ENCODE results near the gene DNAH12. TPM values are rescaled to one million over a fixed set of nuclear protein-coding genes. Genes with fewer than 3 reads are reported as not detected.

Gene DNAH12
- total RNA-seq, 2 experiments from 2014 or later = not detected

- Mint-ChIP-seq H3K36me3 (ENCODE audit: low read depth) (no peaks in the 10 kb centered on the region), H3K4me3 (no peak overlapping the region), H3K9me3 (ENCODE audit: low read depth) (no peaks in the 10 kb centered on the region), H3K27me3 (peaks cover 15% of the 10 kb centered on the region), H3K27ac (no peak overlapping the region), H3K4me1 (no peaks in the 10 kb centered on the region)
- intact Hi-C loops (cut with DNase I, micrococcal nuclease) = no loop called here
- ChIA-PET POLR2A (no interaction called here), CTCF (no interaction called here)
- ATAC-seq (no peak), DNase-seq (no peak)
These were observed 251.1 kb downstream of the DNAH12 start for GRCh38 chr3:57292897-57293526.

DNA sequence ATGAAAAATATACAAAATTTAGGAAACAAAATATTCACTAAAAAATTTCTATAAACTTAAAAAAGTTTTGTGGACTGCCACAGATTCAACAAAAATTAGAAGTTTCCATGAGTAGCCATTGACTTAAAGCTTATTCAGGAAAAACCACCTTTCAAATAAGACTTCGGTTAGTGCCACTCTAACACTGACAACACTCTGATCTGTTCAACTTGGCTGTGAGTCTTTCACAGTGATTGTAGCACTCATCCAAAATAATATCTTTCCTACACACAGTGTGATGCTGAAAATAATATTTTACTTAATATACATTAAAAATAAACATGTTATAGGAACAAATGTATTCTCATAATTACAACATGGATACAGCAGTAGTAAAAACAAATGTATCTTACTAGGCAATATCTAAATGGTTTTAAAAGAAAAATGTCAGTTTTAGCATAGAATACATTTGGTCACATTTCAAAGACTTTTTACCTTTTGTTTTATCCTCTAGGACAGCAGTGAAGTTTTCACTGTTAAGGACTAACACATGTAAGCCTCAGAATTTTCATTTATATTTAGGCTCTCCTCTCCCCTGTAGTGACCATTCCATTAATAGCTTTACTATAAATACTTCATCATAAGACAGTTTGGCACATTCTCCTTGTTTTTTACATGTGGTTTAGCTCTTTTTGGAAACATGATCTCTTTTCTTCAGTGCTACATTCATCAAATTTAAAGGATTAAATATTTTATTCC, 251.8 kb downstream of the DNAH12 start, which contains the start of gene ASB14:
TSS of gene ASB14 (minus strand) at position 527 of the 738 bp plus-strand sequence. CDS start 652 bp downstream, outside the sequence.
- no peaks in the 10 kb centered on the region for H3K36me3 Mint-ChIP-seq (ENCODE audit: low read depth)
- no peak for DNase-seq
- no peaks in the 10 kb centered on the region for H3K4me1 Mint-ChIP-seq
- no peak within 1 kb of the TSS for H3K27ac Mint-ChIP-seq
- ChIA-PET POLR2A (no interaction called here), CTCF (no interaction called here)
- intact Hi-C loops (cut with DNase I, micrococcal nuclease) = no loop called here
- no peak within 1 kb of the TSS for H3K4me3 Mint-ChIP-seq
- peaks cover 14% of the 10 kb centered on the region for H3K27me3 Mint-ChIP-seq
- ATAC-seq = no peak
- H3K9me3 Mint-ChIP-seq (ENCODE audit: low read depth) = no peaks in the 10 kb centered on the region

GRCh38 chr3:57288403-57288802, 255.7 kb downstream of the DNAH12 start:
- DNase-seq = no peak
- POLR2A ChIA-PET = no interaction called here
- CTCF ChIA-PET = no interaction called here
- intact Hi-C loops (cut with DNase I, micrococcal nuclease) = no loop called here
- Mint-ChIP-seq H3K4me1 (no peaks in the 10 kb centered on the region), H3K27ac (no peak overlapping the region), H3K9me3 (ENCODE audit: low read depth) (peaks cover 2% of the 10 kb centered on the region), H3K36me3 (ENCODE audit: low read depth) (peaks cover 3% of the 10 kb centered on the region), H3K27me3 (peaks cover 15% of the 10 kb centered on the region), H3K4me3 (no peak overlapping the region)
- no peak for ATAC-seq

DNA sequence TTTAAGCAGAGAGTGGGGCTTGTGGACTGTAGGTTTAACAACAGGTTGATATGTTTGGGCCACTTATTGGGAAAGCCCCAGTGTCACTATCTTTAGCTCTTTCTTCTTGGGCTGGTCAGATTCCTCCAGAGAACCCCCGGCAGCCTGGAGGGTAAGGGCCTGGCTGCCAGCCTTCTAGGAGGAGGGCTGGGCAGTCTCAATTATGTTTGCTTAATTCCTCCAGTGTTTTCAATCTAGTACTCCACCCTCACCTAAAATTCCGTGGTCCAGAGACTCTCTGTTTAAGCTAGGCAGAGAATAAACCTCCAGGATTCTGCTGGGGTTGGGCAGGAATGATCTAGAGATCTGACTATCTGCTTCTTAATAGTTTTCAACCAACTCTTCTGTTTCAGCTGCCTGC, 256.9 kb downstream of the DNAH12 start:
- Mint-ChIP-seq H3K9me3 (ENCODE audit: low read depth) (peaks cover 2% of the 10 kb centered on the region), H3K27ac (no peak overlapping the region), H3K36me3 (ENCODE audit: low read depth) (peaks cover 3% of the 10 kb centered on the region), H3K4me1 (no peaks in the 10 kb centered on the region), H3K4me3 (no peak overlapping the region), H3K27me3 (peaks cover 13% of the 10 kb centered on the region)
- intact Hi-C loops (cut with DNase I, micrococcal nuclease) = no loop called here
- ATAC-seq (no peak), DNase-seq (no peak)
- CTCF ChIA-PET = interaction anchor here (0.7 kb wide), 1 partner anchor 880 kb away, joined by 3 read pairs; no protein-coding TSS in a partner anchor
- POLR2A ChIA-PET = interaction anchor here (0.6 kb wide), 1 partner anchor 13 kb away, joined by 3 read pairs; no protein-coding TSS in a partner anchor

GRCh38 chr3:57283334-57283733, 260.8 kb downstream of the DNAH12 start:
- Mint-ChIP-seq H3K27ac (no peak overlapping the region), H3K9me3 (ENCODE audit: low read depth) (peaks cover 11% of the 10 kb centered on the region), H3K36me3 (ENCODE audit: low read depth) (peaks cover 3% of the 10 kb centered on the region), H3K4me1 (no peaks in the 10 kb centered on the region), H3K27me3 (peaks cover 5% of the 10 kb centered on the region), H3K4me3 (no peak overlapping the region)
- ATAC-seq (no peak), DNase-seq (no peak)
- CTCF ChIA-PET = no interaction called here
- intact Hi-C loops (cut with DNase I, micrococcal nuclease) = no loop called here
- POLR2A ChIA-PET = no interaction called here

DNA sequence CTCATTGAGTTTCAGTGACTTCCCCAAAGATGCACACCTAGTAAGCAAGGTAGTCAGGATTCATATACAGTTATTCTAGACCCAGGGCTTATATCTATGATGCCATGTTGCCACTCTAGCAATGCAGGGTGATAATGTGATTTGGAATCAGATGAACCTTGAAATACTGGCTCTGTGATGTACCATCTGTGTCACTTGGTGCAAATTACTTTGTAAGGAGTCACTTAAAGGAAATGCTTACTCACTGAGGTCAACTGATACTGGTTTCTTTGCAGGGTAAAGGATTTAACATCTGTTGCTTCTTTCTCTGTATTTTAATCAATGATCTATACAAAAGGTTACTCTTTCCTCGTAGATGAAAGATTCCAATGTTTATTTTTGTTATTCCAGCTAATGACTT, 262.4 kb downstream of the DNAH12 start:
- no peak overlapping the region for H3K27ac Mint-ChIP-seq
- H3K4me1 Mint-ChIP-seq = no peaks in the 10 kb centered on the region
- CTCF ChIA-PET = no interaction called here
- no peak overlapping the region for H3K4me3 Mint-ChIP-seq
- intact Hi-C loops (cut with DNase I, micrococcal nuclease) = no loop called here
- DNase-seq (no peak), ATAC-seq (peak; percentile 75)
- H3K36me3 Mint-ChIP-seq (ENCODE audit: low read depth) = peaks cover 2% of the 10 kb centered on the region
- peaks cover 11% of the 10 kb centered on the region for H3K9me3 Mint-ChIP-seq (ENCODE audit: low read depth)
- H3K27me3 Mint-ChIP-seq = peaks cover 3% of the 10 kb centered on the region
- POLR2A ChIA-PET = interaction anchor here (0.8 kb wide), 1 partner anchor 103 kb away, joined by 3 read pairs; no protein-coding TSS in a partner anchor

- ATAC-seq (no peak), DNase-seq (no peak)
- no peaks in the 10 kb centered on the region for H3K36me3 Mint-ChIP-seq (ENCODE audit: low read depth)
- H3K4me1 Mint-ChIP-seq = no peaks in the 10 kb centered on the region
- H3K9me3 Mint-ChIP-seq (ENCODE audit: low read depth) = peaks cover 8% of the 10 kb centered on the region
- POLR2A ChIA-PET = no interaction called here
- intact Hi-C loops (cut with DNase I, micrococcal nuclease) = no loop called here
- CTCF ChIA-PET = no interaction called here
- no peak overlapping the region for H3K27ac Mint-ChIP-seq
- no peaks in the 10 kb centered on the region for H3K27me3 Mint-ChIP-seq
- H3K4me3 Mint-ChIP-seq = no peak overlapping the region
These were observed 264.5 kb downstream of the DNAH12 start for GRCh38 chr3:57279685-57280084.

- intact Hi-C loops (cut with DNase I, micrococcal nuclease) = no loop called here
- DNase-seq (no peak), ATAC-seq (no peak)
- Mint-ChIP-seq H3K36me3 (ENCODE audit: low read depth) (peaks cover 5% of the 10 kb centered on the region), H3K4me3 (no peak overlapping the region), H3K9me3 (ENCODE audit: low read depth) (peaks cover 8% of the 10 kb centered on the region), H3K27me3 (no peaks in the 10 kb centered on the region), H3K27ac (no peak overlapping the region), H3K4me1 (no peaks in the 10 kb centered on the region)
- POLR2A ChIA-PET = no interaction called here
- CTCF ChIA-PET = no interaction called here
These were observed 265.9 kb downstream of the DNAH12 start for GRCh38 chr3:57278237-57278636.

DNA sequence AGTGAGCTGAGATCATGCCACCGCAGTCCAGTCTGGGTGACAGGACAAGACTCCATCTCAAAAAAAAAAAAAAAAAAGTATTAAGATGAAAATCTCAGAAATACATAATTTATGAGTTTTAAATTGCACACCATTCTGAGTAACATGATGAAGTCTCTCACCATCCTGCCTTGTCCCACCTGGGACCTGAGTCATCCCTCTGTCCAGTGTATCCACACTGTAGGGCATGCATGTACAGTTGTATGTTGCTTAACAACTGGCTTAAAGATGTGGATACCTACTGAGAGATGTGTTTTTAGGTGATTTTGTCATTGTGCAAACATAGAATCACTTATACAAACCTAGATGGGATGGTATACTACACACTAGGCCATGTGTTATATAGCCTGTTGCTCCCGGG, 268.8 kb downstream of the DNAH12 start:
- H3K4me1 Mint-ChIP-seq = no peaks in the 10 kb centered on the region
- intact Hi-C loops (cut with DNase I, micrococcal nuclease) = no loop called here
- no peak for DNase-seq
- ATAC-seq = no peak
- H3K36me3 Mint-ChIP-seq (ENCODE audit: low read depth) = peaks cover 12% of the 10 kb centered on the region
- ChIA-PET POLR2A (no interaction called here), CTCF (no interaction called here)
- no peak overlapping the region for H3K27ac Mint-ChIP-seq
- H3K27me3 Mint-ChIP-seq = no peaks in the 10 kb centered on the region
- no peak overlapping the region for H3K4me3 Mint-ChIP-seq
- H3K9me3 Mint-ChIP-seq (ENCODE audit: low read depth) = peaks cover 5% of the 10 kb centered on the region

DNA sequence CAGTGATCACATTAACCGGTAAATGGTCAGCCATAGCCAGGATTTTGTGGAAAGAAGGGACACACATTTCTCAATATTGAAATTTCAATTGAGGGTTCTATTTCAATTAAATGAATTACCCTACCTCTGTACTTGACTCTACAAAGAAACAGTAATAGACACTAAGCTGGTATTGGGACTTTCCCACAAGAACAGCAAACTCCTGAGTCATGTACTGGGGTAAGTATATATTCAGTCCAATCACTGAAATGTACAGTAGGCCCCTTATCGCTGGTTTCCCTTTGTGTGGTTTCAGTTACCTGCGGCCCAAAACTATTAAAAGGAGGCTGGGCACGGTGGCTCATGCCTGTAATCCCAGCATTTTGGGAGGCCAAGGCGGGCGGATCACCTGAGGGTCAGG, 269.3 kb downstream of the DNAH12 start:
- Mint-ChIP-seq H3K27me3 (no peaks in the 10 kb centered on the region), H3K4me1 (no peaks in the 10 kb centered on the region), H3K4me3 (no peak overlapping the region), H3K36me3 (ENCODE audit: low read depth) (peaks cover 13% of the 10 kb centered on the region), H3K27ac (no peak overlapping the region), H3K9me3 (ENCODE audit: low read depth) (peaks cover 3% of the 10 kb centered on the region)
- ATAC-seq (peak; percentile 55), DNase-seq (no peak)
- ChIA-PET POLR2A (no interaction called here), CTCF (no interaction called here)
- intact Hi-C loops (cut with DNase I, micrococcal nuclease) = no loop called here

DNA sequence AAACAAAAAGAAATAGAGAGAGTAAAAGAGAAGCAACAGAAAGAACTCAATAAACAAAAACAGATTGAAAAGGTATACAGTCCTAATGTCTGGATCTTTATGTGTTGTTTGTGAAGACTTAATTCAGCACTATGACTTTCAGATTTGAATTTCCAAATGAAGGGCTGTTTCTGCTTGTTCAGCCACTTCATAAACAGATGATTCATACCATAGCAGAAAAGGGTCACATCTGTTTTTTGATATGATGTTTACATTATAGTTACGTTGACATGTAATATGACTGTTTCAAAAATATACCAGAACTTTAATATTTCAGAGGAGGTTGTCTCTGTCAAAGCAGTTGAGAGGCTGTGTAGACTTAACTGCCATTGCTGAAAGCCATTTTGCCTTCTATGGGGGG, 275.7 kb downstream of the DNAH12 start:
- no peak overlapping the region for H3K27ac Mint-ChIP-seq
- CTCF ChIA-PET = no interaction called here
- ATAC-seq (no peak), DNase-seq (no peak)
- no peaks in the 10 kb centered on the region for H3K27me3 Mint-ChIP-seq
- no peak overlapping the region for H3K4me3 Mint-ChIP-seq
- H3K4me1 Mint-ChIP-seq = no peaks in the 10 kb centered on the region
- POLR2A ChIA-PET = no interaction called here
- H3K36me3 Mint-ChIP-seq (ENCODE audit: low read depth) = peaks cover 57% of the 10 kb centered on the region
- intact Hi-C loops (cut with DNase I, micrococcal nuclease) = no loop called here
- peaks cover 1% of the 10 kb centered on the region for H3K9me3 Mint-ChIP-seq (ENCODE audit: low read depth)

- H3K27ac Mint-ChIP-seq = no peak overlapping the region
- ChIA-PET CTCF (interaction anchor here (0.8 kb wide), 1 partner anchor 161 kb away, joined by 3 read pairs; no protein-coding TSS in a partner anchor), POLR2A (no interaction called here)
- H3K27me3 Mint-ChIP-seq = no peaks in the 10 kb centered on the region
- intact Hi-C loops (cut with DNase I, micrococcal nuclease) = no loop called here
- no peak overlapping the region for H3K4me3 Mint-ChIP-seq
- no peaks in the 10 kb centered on the region for H3K4me1 Mint-ChIP-seq
- peaks cover 3% of the 10 kb centered on the region for H3K9me3 Mint-ChIP-seq (ENCODE audit: low read depth)
- DNase-seq = no peak
- no peak for ATAC-seq
- H3K36me3 Mint-ChIP-seq (ENCODE audit: low read depth) = peaks cover 67% of the 10 kb centered on the region
These were observed 282.2 kb downstream of the DNAH12 start for GRCh38 chr3:57261929-57262328.

All from activated CD4-positive, alpha-beta T cell treated with anti-CD3 and anti-CD28 coated beads for 36 hours (primary cell).